Inflammatory macrophage (primary cell): ENCODE measurements around the gene PSEN1.

Experiments
- DNase-seq, 2 donors: peaks; one replicate each; pipeline ENCODE4 v3.0.0-alpha.2; 2020 to 2022

Gene PSEN1

GRCh38 chr14:73254247-73255004, 118.1 kb downstream of the PSEN1 start:
- no peak for DNase-seq

- no peak for DNase-seq
Observed at GRCh38 chr14:73255005-73255400, 118.7 kb downstream of the PSEN1 start.

GRCh38 chr14:73255693-73256225, 119.5 kb downstream of the PSEN1 start:
- DNase-seq = no peak

- no peak for DNase-seq
Observed at GRCh38 chr14:73258076-73258475, 121.8 kb downstream of the PSEN1 start.

GRCh38 chr14:73258845-73259611, 122.7 kb downstream of the PSEN1 start:
- no peak for DNase-seq

GRCh38 chr14:73259837-73260236, 123.5 kb downstream of the PSEN1 start:
- no peak for DNase-seq

- DNase-seq = no peak
Observed at GRCh38 chr14:73260574-73260973, 124.3 kb downstream of the PSEN1 start.

GRCh38 chr14:73261075-73261474, 124.8 kb downstream of the PSEN1 start:
- no peak for DNase-seq

GRCh38 chr14:73261520-73262426, 125.5 kb downstream of the PSEN1 start:
- no peak for DNase-seq

GRCh38 chr14:73262427-73263183, 126.3 kb downstream of the PSEN1 start:
- DNase-seq = no peak

- no peak for DNase-seq
Observed at GRCh38 chr14:73263606-73264005, 127.3 kb downstream of the PSEN1 start.

GRCh38 chr14:73264080-73264884, 128.0 kb downstream of the PSEN1 start:
- DNase-seq = no peak

- DNase-seq = no peak
Observed at GRCh38 chr14:73264885-73265720, 128.8 kb downstream of the PSEN1 start.

- DNase-seq = no peak
Observed at GRCh38 chr14:73265721-73266046, 129.4 kb downstream of the PSEN1 start.

- DNase-seq = no peak
Observed at GRCh38 chr14:73266317-73266716, 130.0 kb downstream of the PSEN1 start.

GRCh38 chr14:73267474-73267873, 131.2 kb downstream of the PSEN1 start:
- no peak for DNase-seq

- peak in 1 of 2 donors; percentile 19 for DNase-seq
Observed at GRCh38 chr14:73269729-73270531, 133.6 kb downstream of the PSEN1 start.

GRCh38 chr14:73272393-73272792, 136.1 kb downstream of the PSEN1 start:
- no peak for DNase-seq
